GM19328 (cell line): ENCODE measurements around the gene SLC16A12.

Source experiments
- ATAC-seq: cut with Tn5 transposase; IDR thresholded peaks from one replicate; pipeline ENCODE4 v1.9.1; 2021; ENCODE audit warnings: mild to moderate bottlenecking, moderate library complexity; ENCODE audit not compliant: unreplicated experiment

SLC16A12 gene

DNA sequence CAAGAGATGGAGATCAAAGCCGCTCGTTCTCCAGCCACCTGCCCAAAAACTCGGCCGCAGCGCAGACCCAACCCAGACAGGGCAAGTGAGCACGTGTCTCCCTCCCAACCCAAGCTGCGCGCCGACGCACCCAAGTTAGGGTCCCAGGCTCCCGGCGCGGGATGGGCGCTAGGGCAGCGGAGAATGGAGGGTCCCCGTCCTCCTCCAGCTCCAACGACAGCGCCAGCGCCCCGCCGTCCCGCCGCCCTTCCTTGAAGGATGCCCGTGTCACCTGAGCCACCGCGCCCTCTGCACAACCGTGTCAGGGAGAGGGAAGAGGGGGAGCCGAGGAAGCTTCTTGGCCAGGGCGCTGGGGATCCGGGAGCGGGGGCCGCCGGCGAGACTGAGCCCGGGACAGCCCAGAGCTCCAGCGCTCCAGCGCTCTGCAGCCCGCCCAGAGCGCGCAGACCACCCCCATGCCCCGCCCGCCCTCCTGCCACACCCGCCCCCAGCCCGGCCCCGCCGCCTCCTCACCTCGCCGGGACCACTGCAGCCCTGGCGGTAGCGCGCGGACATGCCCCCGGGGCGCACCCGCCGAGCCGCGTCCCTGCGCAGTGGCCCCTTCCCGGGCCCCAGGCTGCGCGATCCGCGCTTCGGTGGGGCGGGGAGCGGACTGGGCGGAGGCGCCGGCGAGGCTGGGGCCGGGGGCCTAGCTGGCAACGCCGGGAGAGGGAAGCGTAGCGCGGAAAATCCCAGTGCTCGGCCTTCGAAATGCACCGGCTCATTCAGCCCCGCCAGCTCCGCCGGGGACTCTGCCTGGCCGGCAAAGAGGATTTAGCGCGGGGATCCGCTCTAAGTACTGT, at the start of gene SLC16A12:
TSS of gene SLC16A12 (minus strand) at position 424 of the 842 bp plus-strand sequence. CDS start 73,016 bp downstream, outside the sequence.
- ATAC-seq, result no peak

DNA sequence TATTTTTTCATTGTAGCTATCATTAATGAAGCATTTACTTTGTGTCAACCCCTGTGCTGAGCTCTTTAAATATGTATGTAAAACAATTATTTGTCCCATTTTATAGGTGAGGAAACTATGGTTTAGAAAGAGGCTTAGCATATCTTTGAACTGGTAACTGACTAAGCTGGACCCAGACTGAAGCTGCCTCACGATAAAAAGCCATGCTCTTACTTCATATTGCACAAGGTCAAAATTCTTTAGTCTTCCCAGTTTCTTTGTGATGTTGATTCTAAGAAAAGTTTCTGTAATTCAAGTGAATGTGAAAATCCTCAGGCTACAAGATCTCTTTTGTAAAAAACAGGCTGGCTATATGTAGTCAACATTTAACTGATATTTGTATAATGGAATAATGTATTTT, 46.6 kb upstream of the SLC16A12 start:
- ATAC-seq, result no peak

- ATAC-seq, result no peak
Observed at GRCh38 chr10:89580243-89580642, 44.8 kb upstream of the SLC16A12 start.

GRCh38 chr10:89576696-89577095, 41.3 kb upstream of the SLC16A12 start:
- ATAC-seq, result no peak

GRCh38 chr10:89576022-89576421, 40.6 kb upstream of the SLC16A12 start:
- ATAC-seq, result no peak

- no peak for ATAC-seq
Observed at GRCh38 chr10:89575031-89575430, 39.6 kb upstream of the SLC16A12 start.

- ATAC-seq, result no peak
Observed at GRCh38 chr10:89574368-89574767, 39.0 kb upstream of the SLC16A12 start.

- ATAC-seq, result no peak
Observed at GRCh38 chr10:89567576-89568245, 32.3 kb upstream of the SLC16A12 start.

GRCh38 chr10:89566992-89567391, 31.6 kb upstream of the SLC16A12 start:
- ATAC-seq, result no peak

- no peak for ATAC-seq
Observed at GRCh38 chr10:89566095-89566950, 30.9 kb upstream of the SLC16A12 start.

DNA sequence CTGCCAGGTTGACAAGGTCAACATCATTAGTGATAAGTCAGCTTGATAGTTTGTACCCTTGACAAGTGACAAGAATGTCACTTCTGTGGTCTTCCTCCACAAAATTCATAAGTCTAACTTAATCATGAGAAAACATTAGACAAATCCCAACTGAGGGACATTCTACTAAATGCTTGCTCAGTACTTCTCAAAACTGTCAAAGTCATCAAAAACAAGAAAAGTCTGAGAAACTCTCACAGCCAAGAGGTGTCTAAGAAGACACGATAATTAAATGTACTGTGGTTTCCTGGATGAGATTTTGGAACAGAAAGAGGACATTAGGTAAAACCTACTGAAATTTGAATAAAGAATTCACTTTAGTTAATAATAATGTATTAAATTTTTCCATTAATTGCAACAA, 29.8 kb upstream of the SLC16A12 start:
- ATAC-seq, result no peak

- ATAC-seq, result no peak
Observed at GRCh38 chr10:89563861-89564478, 28.6 kb upstream of the SLC16A12 start.

- no peak for ATAC-seq
Observed at GRCh38 chr10:89563311-89563710, 27.9 kb upstream of the SLC16A12 start.

DNA sequence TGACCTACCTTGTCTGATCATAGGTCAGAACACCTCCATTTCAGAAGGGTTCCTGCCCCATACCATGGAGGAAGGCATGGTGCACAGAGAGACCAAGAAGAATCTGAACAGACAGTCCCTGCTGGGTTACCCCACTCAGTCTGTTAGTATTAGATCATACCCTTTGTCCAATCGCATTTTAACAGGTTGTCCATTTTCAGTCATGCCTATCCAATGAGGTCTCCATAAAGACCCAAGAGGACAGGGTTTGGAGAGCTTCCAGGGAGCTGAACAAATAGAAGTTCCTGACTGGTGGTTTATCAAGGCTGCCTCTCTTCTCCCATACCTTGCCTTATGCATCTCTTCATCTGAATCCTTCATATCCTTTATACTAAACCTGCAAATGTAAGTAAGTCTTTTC, 21.2 kb upstream of the SLC16A12 start:
- no peak for ATAC-seq

GRCh38 chr10:89555688-89556445, 20.5 kb upstream of the SLC16A12 start:
- ATAC-seq, result no peak

- ATAC-seq, result no peak
Observed at GRCh38 chr10:89554433-89554832, 19.0 kb upstream of the SLC16A12 start.

GRCh38 chr10:89553064-89553734, 17.8 kb upstream of the SLC16A12 start:
- ATAC-seq, result no peak

GRCh38 chr10:89552213-89552612, 16.8 kb upstream of the SLC16A12 start:
- ATAC-seq, result no peak

DNA sequence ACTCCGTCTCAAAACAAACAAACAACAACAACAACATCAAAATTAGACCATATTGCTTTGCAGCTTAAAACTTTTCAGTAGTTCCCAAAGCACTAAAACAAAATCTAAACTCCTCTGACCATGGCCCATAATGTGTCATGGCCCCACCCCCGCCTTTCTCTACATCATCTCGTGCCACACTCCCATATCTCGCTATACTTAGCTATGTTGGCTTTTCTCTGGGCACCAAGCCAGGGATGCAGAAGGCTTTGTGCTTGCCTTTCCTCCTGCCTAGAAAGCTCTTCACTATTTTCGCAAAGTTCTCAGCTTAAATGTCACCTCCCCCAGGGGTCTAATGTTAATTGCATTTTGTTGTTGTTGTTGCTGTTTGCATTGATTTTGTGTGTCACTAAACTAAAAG, 15.1 kb upstream of the SLC16A12 start:
- no peak for ATAC-seq

DNA sequence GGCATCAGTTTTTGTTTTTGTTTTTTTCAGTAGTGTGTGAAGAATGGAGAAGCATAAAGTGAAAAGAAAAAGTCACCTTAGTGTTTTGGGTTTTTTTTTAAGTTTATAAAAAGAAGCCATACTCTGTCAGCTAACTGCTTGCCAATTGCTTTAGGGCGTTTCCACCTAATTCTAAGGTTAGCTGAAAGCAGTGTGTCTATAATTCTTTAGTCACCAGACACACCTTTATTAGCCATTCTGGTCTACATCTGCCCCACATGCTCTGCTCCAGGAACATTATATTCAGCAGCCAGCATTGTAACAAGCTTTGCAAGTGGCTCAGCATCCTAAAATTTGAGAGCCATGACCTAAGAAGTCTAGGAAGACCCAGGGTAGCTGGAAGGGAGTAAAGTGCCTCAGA, 14.1 kb upstream of the SLC16A12 start:
- ATAC-seq, result no peak
